ENCODE results near the gene ANTXRL.
"Not testable (repeated sequence)": the region's sequence is repeated elsewhere in the genome, so short reads cannot be mapped to it uniquely, and the experiment has no call there.

DNA sequence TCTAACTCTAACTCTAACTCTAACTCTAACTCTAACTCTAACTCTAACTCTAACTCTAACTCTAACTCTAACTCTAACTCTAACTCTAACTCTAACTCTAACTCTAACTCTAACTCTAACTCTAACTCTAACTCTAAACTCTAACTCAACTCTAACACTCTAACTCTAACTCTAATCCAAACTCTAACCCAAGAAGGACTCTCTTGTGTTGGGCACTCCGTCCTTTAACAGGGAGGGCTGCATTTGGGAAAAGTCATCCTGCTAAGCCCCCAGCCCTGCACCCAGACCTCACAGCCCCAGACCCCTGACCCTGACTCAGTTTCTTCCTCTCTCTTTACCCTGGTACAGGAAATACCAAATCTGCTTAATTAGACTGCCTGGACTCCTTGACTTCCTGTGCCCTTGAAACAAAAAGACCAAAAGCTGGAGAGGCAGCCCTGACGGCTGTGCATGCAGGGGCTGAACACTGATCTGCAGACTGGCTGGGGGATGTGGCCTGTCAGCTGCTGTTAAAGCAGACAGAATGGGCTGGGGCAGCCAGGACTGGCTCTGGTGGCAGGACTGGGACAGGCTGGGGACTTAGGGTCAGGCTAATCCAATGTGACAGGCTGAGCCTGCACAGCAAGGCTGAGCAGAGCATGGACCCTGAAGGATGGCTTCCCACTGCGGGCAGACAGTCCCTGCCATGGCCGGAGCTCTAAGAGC lies 14.8 kb upstream of the ANTXRL start:
- TF ChIP-seq, protein P1, sequence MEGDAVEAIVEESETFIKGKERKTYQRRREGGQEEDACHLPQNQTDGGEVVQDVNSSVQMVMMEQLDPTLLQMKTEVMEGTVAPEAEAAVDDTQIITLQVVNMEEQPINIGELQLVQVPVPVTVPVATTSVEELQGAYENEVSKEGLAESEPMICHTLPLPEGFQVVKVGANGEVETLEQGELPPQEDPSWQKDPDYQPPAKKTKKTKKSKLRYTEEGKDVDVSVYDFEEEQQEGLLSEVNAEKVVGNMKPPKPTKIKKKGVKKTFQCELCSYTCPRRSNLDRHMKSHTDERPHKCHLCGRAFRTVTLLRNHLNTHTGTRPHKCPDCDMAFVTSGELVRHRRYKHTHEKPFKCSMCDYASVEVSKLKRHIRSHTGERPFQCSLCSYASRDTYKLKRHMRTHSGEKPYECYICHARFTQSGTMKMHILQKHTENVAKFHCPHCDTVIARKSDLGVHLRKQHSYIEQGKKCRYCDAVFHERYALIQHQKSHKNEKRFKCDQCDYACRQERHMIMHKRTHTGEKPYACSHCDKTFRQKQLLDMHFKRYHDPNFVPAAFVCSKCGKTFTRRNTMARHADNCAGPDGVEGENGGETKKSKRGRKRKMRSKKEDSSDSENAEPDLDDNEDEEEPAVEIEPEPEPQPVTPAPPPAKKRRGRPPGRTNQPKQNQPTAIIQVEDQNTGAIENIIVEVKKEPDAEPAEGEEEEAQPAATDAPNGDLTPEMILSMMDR (conservative IDR thresholded peaks at IDR 0.05; ENCODE audit: low read depth in 2 of 2): not testable (repeated sequence)
- TF ChIP-seq, protein P2, sequence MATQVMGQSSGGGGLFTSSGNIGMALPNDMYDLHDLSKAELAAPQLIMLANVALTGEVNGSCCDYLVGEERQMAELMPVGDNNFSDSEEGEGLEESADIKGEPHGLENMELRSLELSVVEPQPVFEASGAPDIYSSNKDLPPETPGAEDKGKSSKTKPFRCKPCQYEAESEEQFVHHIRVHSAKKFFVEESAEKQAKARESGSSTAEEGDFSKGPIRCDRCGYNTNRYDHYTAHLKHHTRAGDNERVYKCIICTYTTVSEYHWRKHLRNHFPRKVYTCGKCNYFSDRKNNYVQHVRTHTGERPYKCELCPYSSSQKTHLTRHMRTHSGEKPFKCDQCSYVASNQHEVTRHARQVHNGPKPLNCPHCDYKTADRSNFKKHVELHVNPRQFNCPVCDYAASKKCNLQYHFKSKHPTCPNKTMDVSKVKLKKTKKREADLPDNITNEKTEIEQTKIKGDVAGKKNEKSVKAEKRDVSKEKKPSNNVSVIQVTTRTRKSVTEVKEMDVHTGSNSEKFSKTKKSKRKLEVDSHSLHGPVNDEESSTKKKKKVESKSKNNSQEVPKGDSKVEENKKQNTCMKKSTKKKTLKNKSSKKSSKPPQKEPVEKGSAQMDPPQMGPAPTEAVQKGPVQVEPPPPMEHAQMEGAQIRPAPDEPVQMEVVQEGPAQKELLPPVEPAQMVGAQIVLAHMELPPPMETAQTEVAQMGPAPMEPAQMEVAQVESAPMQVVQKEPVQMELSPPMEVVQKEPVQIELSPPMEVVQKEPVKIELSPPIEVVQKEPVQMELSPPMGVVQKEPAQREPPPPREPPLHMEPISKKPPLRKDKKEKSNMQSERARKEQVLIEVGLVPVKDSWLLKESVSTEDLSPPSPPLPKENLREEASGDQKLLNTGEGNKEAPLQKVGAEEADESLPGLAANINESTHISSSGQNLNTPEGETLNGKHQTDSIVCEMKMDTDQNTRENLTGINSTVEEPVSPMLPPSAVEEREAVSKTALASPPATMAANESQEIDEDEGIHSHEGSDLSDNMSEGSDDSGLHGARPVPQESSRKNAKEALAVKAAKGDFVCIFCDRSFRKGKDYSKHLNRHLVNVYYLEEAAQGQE (IDR thresholded peaks at IDR 0.05; ENCODE audit: unreplicated experiment): not testable (repeated sequence)
- TF ChIP-seq CREB1 (CRISPR knock-in tag; IDR thresholded peaks at IDR 0.05; ENCODE audit: low read depth); POLR2AphosphoS5 (IDR thresholded peaks at IDR 0.05; ENCODE audit: low read depth); EZH2 (IDR thresholded peaks at IDR 0.05; ENCODE audit: low read depth, unreplicated experiment); EZH2phosphoT487 (IDR thresholded peaks at IDR 0.05; ENCODE audit: unreplicated experiment); ZNF331 (CRISPR knock-in tag; IDR thresholded peaks at IDR 0.05; ENCODE audit: low read depth): not testable (repeated sequence)
- TF ChIP-seq, protein P3, sequence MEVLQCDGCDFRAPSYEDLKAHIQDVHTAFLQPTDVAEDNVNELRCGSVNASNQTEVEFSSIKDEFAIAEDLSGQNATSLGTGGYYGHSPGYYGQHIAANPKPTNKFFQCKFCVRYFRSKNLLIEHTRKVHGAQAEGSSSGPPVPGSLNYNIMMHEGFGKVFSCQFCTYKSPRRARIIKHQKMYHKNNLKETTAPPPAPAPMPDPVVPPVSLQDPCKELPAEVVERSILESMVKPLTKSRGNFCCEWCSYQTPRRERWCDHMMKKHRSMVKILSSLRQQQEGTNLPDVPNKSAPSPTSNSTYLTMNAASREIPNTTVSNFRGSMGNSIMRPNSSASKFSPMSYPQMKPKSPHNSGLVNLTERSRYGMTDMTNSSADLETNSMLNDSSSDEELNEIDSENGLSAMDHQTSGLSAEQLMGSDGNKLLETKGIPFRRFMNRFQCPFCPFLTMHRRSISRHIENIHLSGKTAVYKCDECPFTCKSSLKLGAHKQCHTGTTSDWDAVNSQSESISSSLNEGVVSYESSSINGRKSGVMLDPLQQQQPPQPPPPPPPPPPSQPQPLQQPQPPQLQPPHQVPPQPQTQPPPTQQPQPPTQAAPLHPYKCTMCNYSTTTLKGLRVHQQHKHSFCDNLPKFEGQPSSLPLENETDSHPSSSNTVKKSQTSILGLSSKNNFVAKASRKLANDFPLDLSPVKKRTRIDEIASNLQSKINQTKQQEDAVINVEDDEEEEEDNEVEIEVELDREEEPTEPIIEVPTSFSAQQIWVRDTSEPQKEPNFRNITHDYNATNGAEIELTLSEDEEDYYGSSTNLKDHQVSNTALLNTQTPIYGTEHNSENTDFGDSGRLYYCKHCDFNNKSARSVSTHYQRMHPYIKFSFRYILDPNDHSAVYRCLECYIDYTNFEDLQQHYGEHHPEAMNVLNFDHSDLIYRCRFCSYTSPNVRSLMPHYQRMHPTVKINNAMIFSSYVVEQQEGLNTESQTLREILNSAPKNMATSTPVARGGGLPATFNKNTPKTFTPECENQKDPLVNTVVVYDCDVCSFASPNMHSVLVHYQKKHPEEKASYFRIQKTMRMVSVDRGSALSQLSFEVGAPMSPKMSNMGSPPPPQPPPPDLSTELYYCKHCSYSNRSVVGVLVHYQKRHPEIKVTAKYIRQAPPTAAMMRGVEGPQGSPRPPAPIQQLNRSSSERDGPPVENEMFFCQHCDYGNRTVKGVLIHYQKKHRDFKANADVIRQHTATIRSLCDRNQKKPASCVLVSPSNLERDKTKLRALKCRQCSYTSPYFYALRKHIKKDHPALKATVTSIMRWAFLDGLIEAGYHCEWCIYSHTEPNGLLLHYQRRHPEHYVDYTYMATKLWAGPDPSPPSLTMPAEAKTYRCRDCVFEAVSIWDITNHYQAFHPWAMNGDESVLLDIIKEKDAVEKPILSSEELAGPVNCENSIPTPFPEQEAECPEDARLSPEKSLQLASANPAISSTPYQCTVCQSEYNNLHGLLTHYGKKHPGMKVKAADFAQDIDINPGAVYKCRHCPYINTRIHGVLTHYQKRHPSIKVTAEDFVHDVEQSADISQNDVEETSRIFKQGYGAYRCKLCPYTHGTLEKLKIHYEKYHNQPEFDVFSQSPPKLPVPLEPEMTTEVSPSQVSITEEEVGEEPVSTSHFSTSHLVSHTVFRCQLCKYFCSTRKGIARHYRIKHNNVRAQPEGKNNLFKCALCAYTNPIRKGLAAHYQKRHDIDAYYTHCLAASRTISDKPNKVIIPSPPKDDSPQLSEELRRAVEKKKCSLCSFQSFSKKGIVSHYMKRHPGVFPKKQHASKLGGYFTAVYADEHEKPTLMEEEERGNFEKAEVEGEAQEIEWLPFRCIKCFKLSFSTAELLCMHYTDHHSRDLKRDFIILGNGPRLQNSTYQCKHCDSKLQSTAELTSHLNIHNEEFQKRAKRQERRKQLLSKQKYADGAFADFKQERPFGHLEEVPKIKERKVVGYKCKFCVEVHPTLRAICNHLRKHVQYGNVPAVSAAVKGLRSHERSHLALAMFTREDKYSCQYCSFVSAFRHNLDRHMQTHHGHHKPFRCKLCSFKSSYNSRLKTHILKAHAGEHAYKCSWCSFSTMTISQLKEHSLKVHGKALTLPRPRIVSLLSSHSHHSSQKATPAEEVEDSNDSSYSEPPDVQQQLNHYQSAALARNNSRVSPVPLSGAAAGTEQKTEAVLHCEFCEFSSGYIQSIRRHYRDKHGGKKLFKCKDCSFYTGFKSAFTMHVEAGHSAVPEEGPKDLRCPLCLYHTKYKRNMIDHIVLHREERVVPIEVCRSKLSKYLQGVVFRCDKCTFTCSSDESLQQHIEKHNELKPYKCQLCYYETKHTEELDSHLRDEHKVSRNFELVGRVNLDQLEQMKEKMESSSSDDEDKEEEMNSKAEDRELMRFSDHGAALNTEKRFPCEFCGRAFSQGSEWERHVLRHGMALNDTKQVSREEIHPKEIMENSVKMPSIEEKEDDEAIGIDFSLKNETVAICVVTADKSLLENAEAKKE (CRISPR knock-in tag; IDR thresholded peaks at IDR 0.05): not testable (repeated sequence)

Measured in GM23338 (cell line).